Stimulated activated CD8-positive, alpha-beta memory T cell treated with anti-CD3 and anti-CD28 coated beads, Interleukin-7, amount 100 ng/mL, for 48 hours (primary cell): ENCODE results near the gene PIGO.

Experiments
- DNase-seq, 2 donors: peaks; one replicate each; pipeline ENCODE4 v3.0.0-alpha.2; 2020; ENCODE audit warnings: low read depth in 1 of 2; ENCODE audit errors: extremely low read depth in 1 of 2

Gene PIGO

DNA sequence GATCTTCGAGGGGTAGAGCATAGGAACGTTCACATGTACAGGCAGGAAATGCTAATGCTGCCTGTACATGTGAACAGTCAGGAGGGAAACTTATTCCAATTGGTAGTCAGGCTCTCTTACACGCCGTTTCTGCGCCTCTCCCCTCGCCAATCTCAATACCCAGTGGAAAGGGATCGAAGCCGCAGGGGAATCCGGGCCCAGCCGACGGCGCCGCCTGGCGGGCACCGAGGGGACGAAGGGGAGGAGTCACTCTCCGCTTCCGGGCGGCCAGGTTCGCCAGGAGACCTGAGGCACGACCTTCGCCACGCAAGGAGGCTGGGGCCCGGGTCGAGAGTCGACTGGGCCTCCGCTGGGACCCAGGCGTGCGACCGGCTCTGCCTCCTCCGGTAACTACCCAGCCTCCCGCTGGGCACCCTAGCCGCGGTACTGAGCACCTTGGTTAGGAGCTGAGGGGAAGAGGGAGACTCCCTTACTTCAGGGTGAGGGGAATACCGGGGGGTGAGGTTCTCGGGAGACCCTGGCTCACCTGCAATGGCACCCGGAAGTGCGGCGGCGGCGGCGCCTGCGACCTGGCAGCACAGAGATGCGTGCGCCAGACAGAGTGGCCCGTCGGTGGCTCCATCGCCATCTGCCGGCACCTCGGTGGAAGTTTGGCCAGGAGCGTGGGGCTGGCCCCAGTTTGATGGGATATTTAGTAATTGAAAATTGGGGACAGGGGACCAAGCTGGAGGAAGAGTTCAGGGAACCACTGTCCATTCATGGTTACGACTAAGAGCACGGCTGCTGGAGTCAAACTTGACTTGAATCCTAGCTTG is at the start of gene PIGO:
PIGO (minus strand) TSS at position 557 of the 815 bp plus-strand sequence. CDS start 1,026 bp downstream, outside the sequence.
- peak; percentile 76 to 84 for DNase-seq

DNA sequence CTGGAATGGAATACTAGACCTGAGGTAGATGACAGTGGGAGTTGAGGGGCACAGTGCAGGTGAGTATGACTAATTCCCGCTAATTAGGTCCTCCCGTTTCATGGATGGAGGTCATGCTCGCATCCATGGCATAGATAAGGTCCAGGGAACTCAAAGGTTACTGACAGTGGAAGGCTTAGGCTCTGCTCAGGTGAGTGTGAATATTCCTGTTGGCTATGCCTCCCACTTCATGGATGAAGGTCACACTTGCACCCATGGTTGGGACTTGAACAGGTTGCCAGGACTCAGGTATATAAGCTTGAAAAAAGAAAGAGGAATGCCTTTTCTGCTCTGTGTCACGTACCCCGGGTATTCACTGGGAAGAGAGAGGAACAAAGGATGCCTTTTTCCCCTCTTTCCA is 45.6 kb upstream of the PIGO start:
- no peak for DNase-seq

DNA sequence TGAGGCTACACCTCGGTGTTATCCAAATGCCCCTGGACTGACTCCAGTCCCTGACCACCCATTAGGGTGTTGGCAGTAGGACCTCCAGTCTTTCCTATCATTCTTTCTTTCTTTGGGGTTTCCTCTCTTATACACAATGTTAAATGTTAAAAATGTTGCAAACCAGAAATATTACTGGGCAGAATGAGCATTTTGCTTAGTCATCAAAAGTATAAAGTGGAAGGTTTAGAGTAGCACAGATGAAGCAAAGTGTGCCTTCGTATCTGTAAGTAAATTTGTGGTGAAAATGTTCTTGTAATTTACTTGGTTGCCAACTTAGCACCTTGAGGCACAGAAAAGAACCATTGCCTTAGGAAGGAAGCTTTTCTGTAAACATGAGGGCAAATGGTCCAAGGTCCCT is 43.7 kb upstream of the PIGO start:
- no peak for DNase-seq

DNA sequence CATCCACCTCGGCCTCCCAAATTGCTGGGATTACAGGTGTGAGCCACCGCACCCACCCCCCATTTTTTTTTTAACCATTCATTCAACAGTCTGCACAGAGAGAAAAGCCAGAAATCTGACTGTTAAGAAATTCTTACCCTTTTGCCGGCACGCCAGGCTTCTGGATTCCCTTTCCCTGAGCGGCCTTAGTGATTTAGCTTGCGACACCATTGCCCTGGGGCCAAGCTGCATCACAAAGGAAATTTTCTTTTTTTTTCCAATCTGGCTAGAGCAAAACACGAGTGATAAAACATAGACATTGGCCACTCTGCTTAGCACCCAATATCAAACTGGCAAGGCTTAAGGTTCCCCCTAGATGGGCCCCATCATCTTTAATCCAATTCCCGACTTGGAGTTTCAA is 40.5 kb upstream of the PIGO start:
- no peak for DNase-seq

DNA sequence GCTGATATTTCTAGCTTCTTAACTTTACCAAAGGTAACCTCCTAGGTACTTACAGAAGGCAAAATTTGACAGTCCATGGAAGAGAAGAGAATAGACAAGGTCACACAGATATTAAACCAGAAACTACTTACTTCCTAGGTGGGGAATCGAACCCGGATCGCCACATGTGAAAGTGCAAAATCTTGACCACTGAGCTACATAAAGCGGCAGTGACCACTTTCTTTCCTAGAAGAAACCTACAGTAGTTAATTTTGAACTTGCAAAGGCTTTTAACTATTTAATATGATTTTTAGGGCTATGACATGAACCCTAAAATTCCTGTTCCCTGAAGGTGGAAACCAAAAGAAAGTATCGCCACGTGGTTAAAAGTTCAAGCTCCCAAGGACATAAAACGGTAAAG is 39.6 kb upstream of the PIGO start:
- DNase-seq: no peak

DNA sequence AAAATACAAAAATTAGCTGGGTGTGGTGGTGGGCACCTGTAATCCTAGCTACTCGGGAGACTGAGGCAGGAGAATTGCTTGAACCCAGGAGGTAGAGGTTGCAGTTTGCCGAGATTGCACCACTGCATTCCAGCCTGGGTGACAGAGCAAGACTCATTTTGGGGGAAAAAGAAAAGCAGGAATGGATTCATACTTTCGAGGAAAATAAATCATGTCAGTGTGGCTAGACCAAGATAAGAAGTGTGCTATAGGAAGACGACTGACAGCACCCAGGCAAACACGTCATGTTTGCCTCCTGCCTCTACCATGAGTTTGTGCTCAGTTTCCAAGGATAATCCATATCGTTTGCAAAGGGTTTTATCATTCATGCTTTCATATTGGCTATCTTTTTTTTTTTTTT is 38.5 kb upstream of the PIGO start:
- DNase-seq: no peak

DNA sequence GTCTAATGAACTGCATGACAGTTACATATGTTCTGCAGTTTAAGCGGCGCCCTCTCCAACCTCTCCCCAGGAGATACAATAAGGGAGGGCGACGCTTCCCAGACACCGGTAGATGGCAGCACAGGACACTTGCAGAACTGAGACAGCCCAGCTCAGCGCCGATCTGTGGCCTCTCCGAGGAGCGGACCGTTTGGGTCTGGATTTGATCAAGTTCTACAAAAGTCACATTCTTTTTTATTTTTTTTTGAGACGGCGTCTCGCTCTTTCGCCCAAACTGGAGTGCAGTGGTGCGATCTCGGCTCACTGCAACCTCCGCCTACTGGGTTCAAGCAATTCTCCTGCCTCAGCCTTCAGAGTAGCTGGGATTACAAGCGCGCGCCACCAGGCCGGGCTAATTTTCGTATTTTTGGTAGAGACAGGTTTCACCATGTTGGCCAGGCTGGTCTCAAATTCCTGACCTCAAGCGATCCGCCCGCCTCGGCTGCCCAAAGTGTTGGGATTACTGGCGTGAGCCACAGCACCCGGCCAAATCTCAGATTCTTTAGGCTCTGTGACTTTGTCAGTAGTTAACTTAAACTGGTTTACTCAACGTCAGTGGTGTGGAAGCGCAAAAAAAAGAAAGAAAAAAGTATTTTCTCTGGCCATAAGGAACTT is 20.6 kb upstream of the PIGO start:
- DNase-seq: peak; percentile 59 to 80

DNA sequence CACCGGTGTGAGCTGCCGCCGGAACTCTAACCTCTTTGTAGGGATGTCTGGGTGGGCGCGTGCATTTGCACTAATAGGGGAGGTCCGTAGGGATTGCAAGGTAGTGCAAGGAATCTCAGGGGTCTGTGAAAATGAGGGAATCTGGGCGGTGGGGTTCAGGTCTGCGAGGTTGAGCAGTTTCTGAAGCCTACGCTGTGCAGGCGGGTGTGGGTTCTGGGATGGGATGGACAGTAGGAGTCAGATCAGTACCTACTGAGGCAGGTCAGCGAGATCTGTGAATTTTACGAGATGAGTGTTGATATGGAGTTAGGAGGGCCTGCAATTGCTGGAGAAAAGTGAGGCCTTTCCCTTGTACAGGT is 20.1 kb upstream of the PIGO start:
- no peak for DNase-seq

DNA sequence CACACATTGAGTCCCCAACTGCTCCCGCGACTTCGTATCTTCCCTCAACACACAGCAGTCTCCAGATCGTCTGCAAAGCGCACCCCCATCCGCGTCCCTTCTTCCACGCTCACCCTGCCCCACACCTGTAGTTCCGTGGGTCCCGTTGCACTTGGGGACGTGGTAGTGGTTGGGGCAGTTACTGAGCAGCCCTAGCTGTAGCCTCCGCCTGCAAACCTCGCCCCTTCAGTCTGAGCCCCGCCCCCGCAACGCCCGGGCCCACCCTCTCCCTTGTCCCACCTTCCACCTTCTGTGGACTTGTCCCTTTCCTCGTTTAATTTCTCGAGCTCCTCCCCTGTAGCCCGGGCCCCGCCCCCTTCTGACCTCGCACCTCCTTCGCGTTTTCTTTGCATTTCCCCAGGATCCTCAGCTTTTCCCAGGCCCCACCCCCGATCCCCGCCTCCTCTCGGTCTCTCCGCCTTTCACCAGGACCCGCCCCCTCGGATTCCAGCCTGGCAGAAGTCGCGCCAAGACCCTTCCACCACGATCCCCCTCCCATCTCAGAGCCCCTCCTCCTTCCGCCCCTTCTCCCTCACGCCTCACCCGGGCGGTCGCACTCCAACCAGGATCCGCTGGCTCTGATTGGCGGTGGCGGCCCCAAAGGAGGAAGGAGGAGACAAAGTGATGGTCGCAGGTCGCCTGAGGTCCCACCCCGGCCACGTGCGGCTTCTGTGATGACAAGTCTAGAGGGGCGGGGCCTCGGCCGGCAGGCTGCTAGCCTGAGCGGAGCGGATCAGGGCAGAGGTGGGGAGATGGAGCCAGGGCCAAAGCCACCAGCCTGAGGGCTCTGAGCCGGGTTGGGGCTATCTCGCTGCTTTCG is 19.5 kb upstream of the PIGO start, which contains the start of gene ATOSB:
ATOSB (minus strand) TSS at position 183 of the 859 bp plus-strand sequence. CDS start 7,588 bp downstream, outside the sequence.
- peak; percentile 84 to 94 for DNase-seq

DNA sequence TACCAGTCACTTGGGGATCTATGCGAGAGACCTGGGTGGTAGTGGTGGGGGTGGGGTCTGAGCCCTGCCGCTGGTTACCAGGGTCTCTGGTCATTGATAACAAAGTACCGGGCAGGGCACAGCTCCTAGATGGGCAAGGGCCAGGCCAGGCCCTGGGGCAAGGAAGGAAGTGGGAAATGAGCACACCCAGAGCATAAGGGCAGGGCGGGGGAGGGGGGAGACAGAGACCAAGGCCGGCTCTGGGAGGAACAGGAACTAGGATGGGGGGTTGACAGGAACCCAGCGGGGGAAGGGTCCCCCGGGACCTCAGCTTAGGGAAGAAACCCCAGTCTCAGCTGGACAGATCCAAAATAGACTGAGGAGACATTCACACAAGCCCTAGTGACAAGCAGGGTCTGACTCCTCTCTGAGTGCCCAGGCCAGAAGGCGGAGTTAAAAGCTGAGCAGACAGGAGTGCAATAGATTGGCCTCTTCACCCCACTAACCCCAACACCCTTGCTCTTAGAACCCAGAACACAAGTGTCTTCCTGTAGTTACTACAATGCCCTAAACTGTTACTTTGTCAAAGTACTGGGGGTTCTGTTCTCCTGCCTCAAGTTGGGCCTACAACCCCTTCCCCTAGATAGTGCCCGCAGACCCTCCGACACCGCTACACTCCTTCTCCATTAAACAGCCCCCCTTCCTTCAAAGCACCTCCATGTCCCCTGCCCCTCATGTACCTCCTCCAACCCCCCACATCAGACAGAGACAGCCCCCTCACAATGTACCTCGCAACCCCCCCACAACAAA is 18.6 kb upstream of the PIGO start:
- no peak for DNase-seq

DNA sequence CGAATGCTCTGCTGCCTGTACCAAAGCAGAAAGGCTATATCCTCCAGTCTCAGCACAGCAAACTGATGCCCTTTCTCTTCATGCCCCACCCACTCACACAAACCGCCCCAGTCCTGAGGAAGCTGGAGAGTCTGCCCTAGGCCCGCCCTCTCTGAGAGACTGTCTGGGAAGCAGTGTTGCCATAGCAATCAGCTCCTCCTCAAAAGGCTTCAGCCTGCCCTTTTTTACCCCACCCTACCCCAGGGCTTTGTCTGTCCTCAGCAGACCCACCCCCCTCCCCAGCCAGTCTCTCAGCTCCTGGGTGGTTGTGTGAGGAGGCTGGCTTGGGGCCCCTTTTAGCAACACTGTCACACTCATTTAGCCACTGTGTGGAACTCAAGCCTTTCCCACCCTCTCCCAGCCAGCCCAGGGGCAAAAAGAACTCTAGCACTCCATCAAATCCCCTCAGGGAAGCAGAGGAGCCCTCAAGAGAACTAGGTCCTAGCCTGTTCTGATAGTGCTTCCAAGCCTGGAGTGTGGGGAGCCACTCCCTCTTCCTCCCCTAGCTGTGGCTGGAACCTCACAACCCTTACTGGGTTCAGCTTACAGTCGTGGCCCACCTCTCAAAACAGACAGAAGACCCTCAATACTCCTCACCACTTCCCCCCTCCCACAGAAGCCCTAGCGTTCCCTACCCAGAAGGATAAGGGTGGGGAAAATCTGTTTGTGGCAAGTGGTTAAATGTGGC is 17.9 kb upstream of the PIGO start:
- DNase-seq: peak in 1 of 2 donors; percentile 72

DNA sequence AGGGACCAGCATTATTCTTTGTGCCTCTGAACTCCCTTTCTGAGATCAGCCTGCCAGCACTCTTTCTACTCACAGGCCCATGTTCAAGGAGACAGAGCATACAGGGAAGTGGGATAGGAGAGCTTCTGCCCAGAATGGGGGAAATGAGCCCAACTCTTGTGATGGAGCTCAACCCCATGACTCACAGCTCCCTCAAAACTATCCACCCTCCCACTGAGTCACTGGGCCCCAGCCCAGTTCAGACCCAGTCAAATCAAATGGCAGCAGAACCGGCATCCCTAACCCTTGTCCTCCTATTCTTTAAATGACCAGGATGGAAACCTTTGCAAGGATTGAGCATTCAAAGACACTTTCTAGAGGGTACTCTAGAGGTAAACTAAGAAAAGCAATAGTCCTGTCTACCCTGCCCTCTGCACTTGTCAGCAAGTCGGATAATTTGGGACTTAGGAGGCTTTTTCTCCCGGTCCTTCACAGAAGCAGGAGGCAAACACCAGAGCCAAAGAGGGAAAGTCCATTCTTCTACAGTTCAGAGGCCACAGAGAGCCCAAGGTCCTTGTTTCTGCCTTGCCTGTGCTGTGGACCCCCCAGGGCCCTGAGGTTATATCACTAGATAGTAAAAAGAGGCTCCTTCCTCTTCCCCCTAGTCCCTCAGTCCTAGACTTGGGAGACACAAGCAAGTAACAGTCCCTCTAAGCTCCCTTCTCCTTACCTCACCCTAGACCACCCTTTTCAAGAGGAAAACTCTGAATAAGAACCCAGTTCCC is 16.0 kb upstream of the PIGO start:
- no peak for DNase-seq

DNA sequence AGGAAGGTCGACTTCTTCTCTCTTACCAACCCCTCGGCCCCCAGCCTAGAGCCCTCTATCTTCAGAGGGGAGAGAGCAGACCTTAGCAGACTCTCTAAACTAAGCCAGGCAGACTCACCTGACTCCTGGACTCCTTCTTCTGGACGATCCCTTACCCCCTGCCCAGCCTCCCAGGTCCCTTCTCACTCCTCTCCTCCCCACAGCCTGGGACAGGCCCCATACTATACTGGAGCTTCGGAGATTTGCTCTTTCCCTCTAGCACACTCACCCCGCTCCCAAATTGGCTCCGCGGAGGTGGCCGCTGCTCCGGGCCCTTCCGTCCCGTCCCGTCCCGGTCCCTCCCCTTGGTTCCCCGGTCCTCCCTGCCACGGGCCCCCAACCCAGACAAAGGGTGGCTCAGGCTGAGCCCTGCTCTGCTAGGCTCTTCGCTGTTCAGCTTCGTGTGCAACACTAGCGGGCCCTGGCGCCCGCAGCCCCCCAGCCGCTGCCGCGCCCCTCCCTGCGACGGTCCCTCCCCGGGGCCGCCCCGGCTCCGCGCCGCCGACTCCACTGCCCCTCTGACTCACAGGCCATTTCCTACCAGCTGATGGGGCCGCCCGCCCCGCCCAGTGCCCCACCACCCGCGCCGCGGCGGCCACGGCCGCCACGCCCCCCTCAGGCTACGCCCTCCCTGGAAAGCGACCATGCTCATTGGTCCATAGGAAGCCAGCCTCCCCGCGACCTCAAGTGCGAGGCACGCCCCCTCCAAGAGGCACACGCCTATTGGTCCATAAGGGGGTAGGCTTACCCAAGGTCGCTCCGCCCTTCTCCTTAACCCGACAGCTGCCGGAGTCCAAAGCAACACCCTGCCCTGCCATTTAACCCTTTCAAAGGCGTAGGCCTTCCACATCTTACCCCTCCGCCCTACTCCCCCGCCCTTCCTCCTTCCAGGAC is 14.9 kb upstream of the PIGO start:
- DNase-seq: peak; percentile 90 to 96

DNA sequence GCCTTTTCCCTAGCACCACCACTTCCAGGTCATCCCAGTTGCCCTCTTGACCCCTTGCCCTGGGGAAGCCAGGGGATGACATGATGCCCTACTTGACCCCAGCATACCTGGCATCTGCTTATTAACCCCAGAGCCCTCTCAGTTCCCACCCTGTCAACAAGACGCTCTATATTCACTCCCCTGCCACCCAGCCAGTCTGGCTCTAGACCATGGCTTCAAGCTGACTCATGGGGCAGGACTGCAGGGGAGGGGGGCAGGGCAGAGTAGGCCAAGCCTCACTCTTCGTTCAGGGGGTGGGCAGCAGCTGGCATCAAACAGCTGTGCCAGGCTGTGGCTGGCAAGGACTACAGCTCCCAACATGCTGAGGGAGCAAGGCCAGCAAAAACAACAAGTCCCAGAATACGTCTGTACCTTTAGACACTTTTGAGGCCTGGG is 14.0 kb upstream of the PIGO start:
- DNase-seq: no peak

DNA sequence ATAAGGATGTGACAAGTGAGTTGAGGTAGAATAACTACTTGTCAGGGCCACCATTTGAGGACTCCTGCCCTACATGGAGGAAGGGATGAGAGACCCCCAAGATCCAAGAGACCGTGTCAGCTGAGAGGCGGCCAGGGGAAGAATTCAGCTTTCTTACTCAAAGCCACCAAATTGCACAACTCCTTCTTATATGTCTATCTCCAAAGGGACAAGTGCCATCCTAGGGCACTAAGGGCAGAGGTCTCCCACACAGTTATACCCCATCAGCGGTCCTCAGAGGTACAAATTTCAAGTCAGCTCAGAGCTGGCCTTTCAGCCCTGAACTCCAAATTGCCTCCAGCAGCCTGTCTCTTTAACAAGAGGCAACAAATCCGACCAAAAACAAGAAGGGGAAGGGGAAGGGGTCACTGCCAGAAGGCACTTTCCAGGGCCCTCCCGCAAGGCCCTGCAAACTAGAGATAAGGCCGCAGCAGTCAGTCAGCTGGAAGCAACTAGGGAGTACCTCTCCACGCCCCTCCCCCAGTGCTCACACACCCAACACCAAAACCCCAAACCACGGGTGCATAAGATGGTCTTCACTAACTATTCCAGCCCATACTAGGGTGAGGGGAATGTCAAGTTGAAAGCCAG is 12.7 kb upstream of the PIGO start:
- no peak for DNase-seq

DNA sequence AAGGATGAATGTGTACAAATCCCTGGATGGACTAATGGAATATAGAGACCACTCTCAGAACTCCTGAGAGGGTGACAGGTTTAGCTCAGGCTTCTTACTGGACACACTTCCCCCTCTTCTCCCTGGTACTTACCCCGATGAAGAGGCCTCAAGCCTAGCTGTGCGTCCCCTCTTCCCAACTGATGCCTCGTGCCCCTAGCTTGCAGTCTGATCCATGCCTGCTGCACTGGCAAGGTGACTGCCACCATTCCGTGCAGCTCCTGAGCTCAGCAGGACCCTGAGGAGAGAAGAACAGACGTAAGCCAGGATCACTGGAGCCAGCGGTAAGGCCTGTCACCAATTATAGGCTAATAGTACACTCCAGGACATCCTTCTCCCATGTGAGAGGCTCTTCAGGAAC is 12.1 kb upstream of the PIGO start:
- no peak for DNase-seq
